Body of pancreas (tissue), 4 donors: Measurements from ENCODE around the gene OTUD5. TPM values are rescaled to one million over a fixed set of nuclear protein-coding genes. Genes with fewer than 3 reads are reported as not detected.

ENCODE experiments used
- ATAC-seq: fragments of 150-250 bp; one replicate; pipeline ENCODE4 v1.9.1; 2016
- DNase-seq, 4 donors: peaks; one replicate each; pipeline ENCODE4 v3.0.0-alpha.2; 2019
- H3K27ac ChIP-seq, 4 donors: fragments of 200-600 bp; sonication (generic); 1 replicate in 3 of 4; 2 replicates in 1 of 4; pipeline versions ENCODE4 v1.5.1 to v1.6.1; 2016 to 2019; ENCODE audit warnings: mild to moderate bottlenecking in 1 of 4, mixed read lengths in 1 of 4, moderate library complexity in 1 of 4
- H3K27me3 ChIP-seq, 2 donors: fragments of 200-600 bp; sonication (generic); one replicate each; pipeline ENCODE4 v1.6.0; 2016; ENCODE audit warnings: mild to moderate bottlenecking in 1 of 2
- H3K36me3 ChIP-seq, 2 donors: fragments of 200-600 bp; sonication (generic); replicated peaks in 1 of 2; 2 replicates each; pipeline ENCODE4 v1.5.1; 2016; ENCODE audit warnings: low read depth in 2 of 2; ENCODE audit not compliant: insufficient read depth in 1 of 2
- H3K4me1 ChIP-seq: fragments of 200-600 bp; sonication (generic); one replicate; pipeline ENCODE4 v1.6.0; 2016
- H3K4me3 ChIP-seq, 2 donors: fragments of 200-600 bp; sonication (generic); 1 replicate in 1 of 2; 2 replicates in 1 of 2; pipeline ENCODE4 v1.5.1; 2016 to 2019
- H3K9me3 ChIP-seq, 3 donors: fragments of 200-600 bp; sonication (generic); 1 replicate in 2 of 3; 2 replicates in 1 of 3; pipeline ENCODE4 v1.5.1; 2016
- CTCF ChIP-seq, 7 experiments: fragments of 450-650 bp in 4 of 7; fragments of 200-600 bp in 3 of 7; sonication (generic) in 3 of 7; IDR thresholded peaks; one replicate each; pipeline ENCODE4 v1.5.1; 2016 to 2019; ENCODE audit warnings: antibody characterized with exemption in 7 of 7
- POLR2A ChIP-seq, 3 donors: fragments of 450-650 bp; IDR thresholded peaks; one replicate each; pipeline ENCODE4 v1.6.1; 2016; ENCODE audit warnings: antibody characterized with exemption in 3 of 3, mild to moderate bottlenecking in 2 of 3
- WGBS, 2 donors: methylation state at CpG; one replicate each; pipeline ENCODE4 v1.1.5; 2017; 5-methylcytosine and 5-hydroxymethylcytosine counted together
- intact Hi-C: fragments of 100-400 bp; cut with DNase I; formaldehyde crosslinking; loops from one replicate; pipeline ENCODE4 v1.15.1; 2023
- total RNA-seq, 2 donors: library from RNA; depleted of rRNA; stranded (reverse); fragments of >200 nt; gene quantifications; one replicate each; pipeline ENCODE4 v1.1.0, GENCODE V29; 2016

The OTUD5 gene
- total RNA-seq, 2 donors from 2014 or later: 23.6 to 40.2 TPM

GRCh38 chrX:48905090-48905790, 52.2 kb downstream of the OTUD5 start:
- TF ChIP-seq POLR2A (IDR thresholded peaks at IDR 0.05): no peak
- TF ChIP-seq CTCF (IDR thresholded peaks at IDR 0.05): no peak
- DNase-seq (no peak), ATAC-seq (no peak)
- H3K4me1 ChIP-seq: peaks cover 4% of the 10 kb centered on the region
- no peaks in the 10 kb centered on the region for H3K9me3 ChIP-seq
- 79% methylated on average over 4 of the region's 20 CpGs; no CpG with 5 or more reads in 1 of the 2 donors for WGBS, 2 donors
- no peaks in the 10 kb centered on the region for H3K27me3 ChIP-seq
- H3K27ac ChIP-seq: no peak overlapping the region
- peaks cover 0 to 5% of the 10 kb centered on the region in 2 donors for H3K36me3 ChIP-seq
- intact Hi-C loops: no loop called here
- H3K4me3 ChIP-seq: no peak overlapping the region

- no peak for DNase-seq
- Histone ChIP-seq H3K27ac (no peak overlapping the region), H3K4me1 (peaks cover 3% of the 10 kb centered on the region), H3K27me3 (no peaks in the 10 kb centered on the region), H3K36me3 (peaks cover 0 to 5% of the 10 kb centered on the region in 2 donors), H3K4me3 (no peak overlapping the region), H3K9me3 (no peaks in the 10 kb centered on the region)
- intact Hi-C loops: no loop called here
- no peak for ATAC-seq
- TF ChIP-seq POLR2A (IDR thresholded peaks at IDR 0.05): no peak
- TF ChIP-seq CTCF (IDR thresholded peaks at IDR 0.05): no peak
- 70 to 86% methylated on average over 2 to 6 of the region's 14 CpGs for WGBS, 2 donors
Observed at GRCh38 chrX:48904626-48905025, 52.8 kb downstream of the OTUD5 start.

- Histone ChIP-seq H3K4me1 (peaks cover 7% of the 10 kb centered on the region), H3K36me3 (peaks cover 0 to 5% of the 10 kb centered on the region in 2 donors), H3K27ac (no peak overlapping the region), H3K4me3 (no peak overlapping the region), H3K9me3 (no peaks in the 10 kb centered on the region), H3K27me3 (no peaks in the 10 kb centered on the region)
- no peak for ATAC-seq
- WGBS, 2 donors: 77 to 80% methylated on average over 6 to 7 of the region's 8 CpGs
- TF ChIP-seq CTCF (IDR thresholded peaks at IDR 0.05) (no peak), POLR2A (IDR thresholded peaks at IDR 0.05) (no peak)
- DNase-seq: no peak
- intact Hi-C loops: no loop called here
Observed at GRCh38 chrX:48904180-48904579, 53.2 kb downstream of the OTUD5 start.

GRCh38 chrX:48903290-48903689, 54.1 kb downstream of the OTUD5 start:
- H3K27ac ChIP-seq: no peak overlapping the region

More at GRCh38 chrX:48903290-48903689, 54.1 kb downstream of the OTUD5 start:
- intact Hi-C loops: no loop called here
- TF ChIP-seq CTCF (IDR thresholded peaks at IDR 0.05): no peak
- TF ChIP-seq POLR2A (IDR thresholded peaks at IDR 0.05): no peak
- no peak for ATAC-seq
- H3K9me3 ChIP-seq: no peaks in the 10 kb centered on the region
- H3K4me3 ChIP-seq: no peak overlapping the region
- 83% methylated on average over 5 to 6 of the region's 6 CpGs for WGBS, 2 donors
- no peak for DNase-seq
- peaks cover 11% of the 10 kb centered on the region for H3K4me1 ChIP-seq
- H3K36me3 ChIP-seq: peaks cover 0 to 5% of the 10 kb centered on the region in 2 donors
- no peaks in the 10 kb centered on the region for H3K27me3 ChIP-seq
